Vagina (tissue), 2 donors: ENCODE data around the gene PSMD6.

Experiments used
- POLR2A ChIP-seq, 2 donors: fragments of 450-650 bp; IDR thresholded peaks; one replicate each; pipeline ENCODE4 v1.6.1; 2017; ENCODE audit warnings: antibody characterized with exemption in 2 of 2, mild to moderate bottlenecking in 2 of 2, moderate library complexity in 2 of 2
- TF ChIP-seq, protein P1 (sequence below), 3 experiments: fragments of 450-650 bp in 2 of 3; fragments of 200-600 bp in 1 of 3; sonication (generic) in 1 of 3; IDR thresholded peaks; one replicate each; pipeline ENCODE4 v1.5.1; 2017 to 2019; ENCODE audit warnings: antibody characterized with exemption in 3 of 3, mild to moderate bottlenecking in 2 of 3, moderate library complexity in 2 of 3

DNA sequence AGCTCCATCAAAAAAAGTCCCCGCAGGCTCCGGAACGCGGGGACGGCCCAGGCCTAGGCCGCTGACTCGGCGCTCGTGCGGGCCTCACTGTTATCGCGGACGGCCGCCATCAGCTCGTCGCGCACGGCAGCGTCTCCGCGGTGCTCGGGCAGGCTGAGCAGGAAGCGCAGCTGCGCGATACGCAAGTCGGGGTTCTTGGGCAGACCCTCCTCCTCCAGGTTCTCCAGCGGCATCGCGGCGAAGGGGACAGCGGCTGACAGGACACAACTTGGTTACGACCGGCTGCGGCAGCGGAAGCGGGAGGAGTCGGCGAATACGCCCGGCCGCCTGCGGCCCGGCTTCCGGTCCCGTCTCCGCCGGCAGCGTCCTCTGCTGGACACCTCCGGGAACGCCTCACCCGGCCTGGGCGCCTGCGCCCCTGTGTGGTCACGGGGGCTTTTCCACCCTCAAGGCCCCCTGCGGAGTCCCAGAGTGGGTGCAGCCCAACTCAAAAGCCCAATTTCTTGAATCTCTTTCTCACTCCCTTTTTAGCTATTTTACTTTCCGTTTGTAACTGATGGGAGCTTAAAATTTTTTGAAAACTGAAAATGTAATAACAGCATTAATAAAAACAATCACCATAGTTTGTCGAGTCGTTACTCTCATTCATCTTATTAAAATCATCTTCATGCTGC lies at the start of gene PSMD6:
- TF ChIP-seq, protein P1, sequence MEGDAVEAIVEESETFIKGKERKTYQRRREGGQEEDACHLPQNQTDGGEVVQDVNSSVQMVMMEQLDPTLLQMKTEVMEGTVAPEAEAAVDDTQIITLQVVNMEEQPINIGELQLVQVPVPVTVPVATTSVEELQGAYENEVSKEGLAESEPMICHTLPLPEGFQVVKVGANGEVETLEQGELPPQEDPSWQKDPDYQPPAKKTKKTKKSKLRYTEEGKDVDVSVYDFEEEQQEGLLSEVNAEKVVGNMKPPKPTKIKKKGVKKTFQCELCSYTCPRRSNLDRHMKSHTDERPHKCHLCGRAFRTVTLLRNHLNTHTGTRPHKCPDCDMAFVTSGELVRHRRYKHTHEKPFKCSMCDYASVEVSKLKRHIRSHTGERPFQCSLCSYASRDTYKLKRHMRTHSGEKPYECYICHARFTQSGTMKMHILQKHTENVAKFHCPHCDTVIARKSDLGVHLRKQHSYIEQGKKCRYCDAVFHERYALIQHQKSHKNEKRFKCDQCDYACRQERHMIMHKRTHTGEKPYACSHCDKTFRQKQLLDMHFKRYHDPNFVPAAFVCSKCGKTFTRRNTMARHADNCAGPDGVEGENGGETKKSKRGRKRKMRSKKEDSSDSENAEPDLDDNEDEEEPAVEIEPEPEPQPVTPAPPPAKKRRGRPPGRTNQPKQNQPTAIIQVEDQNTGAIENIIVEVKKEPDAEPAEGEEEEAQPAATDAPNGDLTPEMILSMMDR (IDR thresholded peaks at IDR 0.05), result peak; percentile 87 to 100 (median 96)
- TF ChIP-seq POLR2A (IDR thresholded peaks at IDR 0.05), result no peak
